Thoracic aorta (tissue), 2 donors: ENCODE measurements around the gene FBXW9. TPM values are rescaled to one million over a fixed set of nuclear protein-coding genes. Genes with fewer than 3 reads are reported as not detected.

Experiments
- ATAC-seq: fragments of 150-250 bp; one replicate; pipeline ENCODE4 v1.8.0; 2017; ENCODE audit warnings: low read depth; ENCODE audit not compliant: insufficient number of reproducible peaks, low FRiP score
- DNase-seq: peaks from one replicate; pipeline ENCODE4 v3.0.0-alpha.2; 2020; ENCODE audit warnings: low spot score
- H3K27ac ChIP-seq, 2 donors: fragments of 200-600 bp; sonication (generic); 1 replicate in 1 of 2; 2 replicates in 1 of 2; pipeline ENCODE4 v1.5.1; 2016; ENCODE audit warnings: mild to moderate bottlenecking in 2 of 2, moderate library complexity in 2 of 2
- H3K27me3 ChIP-seq: fragments of 200-600 bp; sonication (generic); replicated peaks from 2 replicates; pipeline ENCODE4 v1.6.0; 2016; ENCODE audit warnings: mild to moderate bottlenecking; ENCODE audit not compliant: insufficient read depth
- H3K36me3 ChIP-seq: fragments of 200-600 bp; sonication (generic); one replicate; pipeline ENCODE4 v1.5.1; 2016
- H3K4me1 ChIP-seq, 2 donors: fragments of 200-600 bp; sonication (generic); 1 replicate in 1 of 2; 2 replicates in 1 of 2; pipeline versions ENCODE4 v1.5.1 to v1.6.0; 2016; ENCODE audit warnings: low read depth in 2 of 2, mild to moderate bottlenecking in 1 of 2; ENCODE audit not compliant: control insufficient read depth in 1 of 2
- H3K4me3 ChIP-seq: fragments of 200-600 bp; sonication (generic); 2 replicates; pipeline ENCODE4 v1.5.1; 2016; ENCODE audit warnings: mild to moderate bottlenecking
- H3K9me3 ChIP-seq: fragments of 200-600 bp; sonication (generic); 2 replicates; pipeline ENCODE4 v1.5.1; 2016
- total RNA-seq, 2 donors: library from RNA; depleted of rRNA; stranded (reverse); fragments of >200 nt; gene quantifications; one replicate each; pipeline versions ENCODE4 v1.1.0 to v1.2.3, GENCODE V29; 2016
- TF ChIP-seq, protein P1 (sequence below): fragments of 200-600 bp; sonication (generic); IDR thresholded peaks from one replicate; pipeline ENCODE4 v1.5.1; 2019; ENCODE audit warnings: antibody characterized with exemption

FBXW9 gene
- total RNA-seq, 2 donors from 2014 or later = 3.0 to 3.9 TPM

DNA sequence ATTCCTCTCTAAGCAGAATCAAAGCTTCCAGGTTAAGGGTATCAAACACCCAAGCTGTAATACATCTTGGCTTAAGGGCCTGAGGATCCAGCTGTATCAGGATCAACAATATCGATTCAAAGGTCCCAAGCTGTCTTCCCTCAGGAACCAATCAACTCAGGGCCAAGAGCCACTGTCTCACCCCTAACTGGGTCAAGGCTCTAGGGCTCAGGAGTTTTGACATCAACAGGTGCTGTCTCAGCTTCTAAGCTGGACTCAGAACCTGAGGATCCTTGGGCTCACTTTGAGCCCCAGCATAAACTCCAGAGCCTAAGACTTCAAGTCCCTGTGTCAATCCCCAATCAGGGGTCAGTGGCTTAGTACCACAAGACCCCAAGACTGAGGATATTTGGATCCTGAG lies 917 bp downstream of the FBXW9 start:
- ATAC-seq = no peak
- DNase-seq = no peak
- peaks cover 5% of the 10 kb centered on the region for H3K36me3 ChIP-seq
- H3K9me3 ChIP-seq = no peaks in the 10 kb centered on the region
- peaks cover 10 to 18% of the 10 kb centered on the region in 2 donors for H3K4me1 ChIP-seq
- no peaks in the 10 kb centered on the region for H3K27me3 ChIP-seq
- H3K27ac ChIP-seq = no peak overlapping the region
- TF ChIP-seq, protein P1, sequence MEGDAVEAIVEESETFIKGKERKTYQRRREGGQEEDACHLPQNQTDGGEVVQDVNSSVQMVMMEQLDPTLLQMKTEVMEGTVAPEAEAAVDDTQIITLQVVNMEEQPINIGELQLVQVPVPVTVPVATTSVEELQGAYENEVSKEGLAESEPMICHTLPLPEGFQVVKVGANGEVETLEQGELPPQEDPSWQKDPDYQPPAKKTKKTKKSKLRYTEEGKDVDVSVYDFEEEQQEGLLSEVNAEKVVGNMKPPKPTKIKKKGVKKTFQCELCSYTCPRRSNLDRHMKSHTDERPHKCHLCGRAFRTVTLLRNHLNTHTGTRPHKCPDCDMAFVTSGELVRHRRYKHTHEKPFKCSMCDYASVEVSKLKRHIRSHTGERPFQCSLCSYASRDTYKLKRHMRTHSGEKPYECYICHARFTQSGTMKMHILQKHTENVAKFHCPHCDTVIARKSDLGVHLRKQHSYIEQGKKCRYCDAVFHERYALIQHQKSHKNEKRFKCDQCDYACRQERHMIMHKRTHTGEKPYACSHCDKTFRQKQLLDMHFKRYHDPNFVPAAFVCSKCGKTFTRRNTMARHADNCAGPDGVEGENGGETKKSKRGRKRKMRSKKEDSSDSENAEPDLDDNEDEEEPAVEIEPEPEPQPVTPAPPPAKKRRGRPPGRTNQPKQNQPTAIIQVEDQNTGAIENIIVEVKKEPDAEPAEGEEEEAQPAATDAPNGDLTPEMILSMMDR = no peak
- H3K4me3 ChIP-seq = peak overlapping the region; percentile 97

DNA sequence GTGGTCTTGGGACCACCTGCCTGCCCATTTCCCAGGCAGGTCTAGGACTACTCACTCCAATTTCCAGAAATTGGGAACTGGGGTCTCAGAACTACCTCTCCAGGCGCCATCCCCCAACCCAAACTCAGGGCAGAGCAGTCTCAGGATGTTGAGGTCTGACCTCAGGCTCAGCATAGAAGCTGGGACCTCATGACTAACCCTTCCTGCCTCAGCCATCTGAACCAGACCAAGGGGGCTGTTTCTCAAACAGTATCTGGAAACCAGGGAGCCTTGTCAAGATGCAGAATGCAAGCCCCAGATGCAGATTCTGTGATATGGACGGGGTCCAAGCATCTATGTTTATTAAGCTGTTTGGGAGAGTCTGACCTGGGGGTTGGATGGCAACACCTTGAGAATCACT lies 1.3 kb downstream of the FBXW9 start:
- ATAC-seq (no peak), DNase-seq (no peak)
- TF ChIP-seq, protein P1 = no peak
- H3K36me3 ChIP-seq = peaks cover 3% of the 10 kb centered on the region
- peaks cover 10 to 18% of the 10 kb centered on the region in 2 donors for H3K4me1 ChIP-seq
- H3K27ac ChIP-seq = no peak overlapping the region
- no peaks in the 10 kb centered on the region for H3K9me3 ChIP-seq
- no peak overlapping the region for H3K4me3 ChIP-seq
- no peaks in the 10 kb centered on the region for H3K27me3 ChIP-seq

DNA sequence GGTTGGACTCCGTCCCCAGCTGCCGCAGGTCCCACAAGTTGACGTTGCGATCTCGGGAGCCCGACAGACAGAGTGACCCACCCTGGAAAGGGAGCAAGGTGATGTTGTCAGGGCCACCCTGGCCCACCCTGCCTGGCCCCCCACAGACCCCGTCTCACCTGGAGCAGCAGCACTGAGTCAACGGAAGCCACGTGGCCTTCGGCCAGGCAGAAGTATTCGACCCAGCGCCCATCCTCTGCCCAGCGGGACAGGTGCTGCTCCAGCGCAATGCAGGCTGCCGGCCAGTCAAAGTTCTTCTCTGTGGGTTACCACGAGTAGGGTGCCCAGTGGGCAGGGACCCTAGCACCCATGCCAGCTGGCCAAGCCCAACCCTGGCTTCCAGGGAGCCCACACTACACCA lies 1.8 kb downstream of the FBXW9 start:
- Histone ChIP-seq H3K36me3 (no peaks in the 10 kb centered on the region), H3K4me1 (peaks cover 10 to 18% of the 10 kb centered on the region in 2 donors), H3K27ac (no peak overlapping the region), H3K9me3 (no peaks in the 10 kb centered on the region), H3K27me3 (no peaks in the 10 kb centered on the region), H3K4me3 (no peak overlapping the region)
- TF ChIP-seq, protein P1 = no peak
- DNase-seq = no peak
- no peak for ATAC-seq

DNA sequence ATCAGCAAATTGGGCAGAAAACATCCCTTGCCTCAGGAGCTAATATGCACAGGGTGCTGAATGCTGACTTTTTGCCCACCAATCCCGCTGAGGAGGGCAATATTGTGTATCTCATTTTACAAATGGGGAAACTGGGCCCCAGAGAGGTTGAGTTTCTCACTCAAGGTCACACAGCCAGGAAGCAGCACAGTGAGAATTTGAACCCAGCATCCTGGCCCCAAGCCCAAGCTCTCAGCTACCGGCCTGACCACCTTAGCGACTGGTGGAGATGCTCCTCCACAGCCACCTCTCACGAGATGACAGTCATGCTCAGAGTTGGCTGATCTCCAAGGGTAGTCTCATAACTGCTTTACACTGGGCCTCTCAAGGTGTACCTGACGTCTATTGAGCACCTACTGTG lies 3.5 kb downstream of the FBXW9 start:
- H3K27me3 ChIP-seq = no peaks in the 10 kb centered on the region
- ATAC-seq (no peak), DNase-seq (no peak)
- no peaks in the 10 kb centered on the region for H3K9me3 ChIP-seq
- H3K4me1 ChIP-seq = peaks cover 10 to 18% of the 10 kb centered on the region in 2 donors
- H3K36me3 ChIP-seq = no peaks in the 10 kb centered on the region
- TF ChIP-seq, protein P1 = no peak
- H3K4me3 ChIP-seq = no peak overlapping the region
- no peak overlapping the region for H3K27ac ChIP-seq

DNA sequence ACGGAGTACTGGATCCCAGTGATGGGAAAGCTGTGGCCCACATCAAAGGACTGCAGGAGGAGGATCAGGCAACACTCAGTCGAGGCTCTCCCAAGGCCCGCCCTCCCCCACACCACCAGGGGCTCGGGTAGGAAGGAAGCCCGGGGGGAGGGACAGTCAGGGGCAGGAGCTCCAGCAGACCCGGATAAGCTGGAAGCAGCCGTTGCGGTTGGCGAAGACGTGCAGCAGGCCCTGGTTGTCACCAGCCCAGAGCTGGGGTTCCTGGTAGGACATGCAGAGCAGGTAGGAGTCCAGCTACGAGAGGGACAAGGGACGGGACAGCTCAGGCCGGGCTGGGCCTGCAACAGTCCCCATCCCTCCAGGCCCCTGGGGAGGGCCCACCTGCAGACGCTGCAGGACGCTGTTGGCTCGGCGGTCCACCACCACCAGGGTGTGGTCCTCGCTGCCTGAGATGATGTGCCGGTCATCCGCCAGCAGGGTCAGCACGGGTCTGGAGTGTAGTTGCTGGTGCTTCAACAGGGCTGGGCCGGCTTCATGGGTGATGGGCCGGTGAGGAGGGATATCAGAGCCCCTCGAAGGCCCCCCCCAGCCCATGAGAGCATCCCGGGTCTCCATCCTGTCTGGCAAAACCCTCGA lies 6.7 kb downstream of the FBXW9 start:
- DNase-seq (no peak), ATAC-seq (no peak)
- TF ChIP-seq, protein P1 = no peak
- no peak overlapping the region for H3K4me3 ChIP-seq
- H3K27ac ChIP-seq = no peak overlapping the region
- H3K4me1 ChIP-seq = peaks cover 0 to under 1% of the 10 kb centered on the region in 2 donors
- no peaks in the 10 kb centered on the region for H3K27me3 ChIP-seq
- no peaks in the 10 kb centered on the region for H3K9me3 ChIP-seq
- H3K36me3 ChIP-seq = no peaks in the 10 kb centered on the region
